ENCODE data around the gene KLHL22.
"Not testable (repeated sequence)": the region's sequence is repeated elsewhere in the genome, so short reads cannot be mapped to it uniquely, and the experiment has no call there.

The KLHL22 gene

DNA sequence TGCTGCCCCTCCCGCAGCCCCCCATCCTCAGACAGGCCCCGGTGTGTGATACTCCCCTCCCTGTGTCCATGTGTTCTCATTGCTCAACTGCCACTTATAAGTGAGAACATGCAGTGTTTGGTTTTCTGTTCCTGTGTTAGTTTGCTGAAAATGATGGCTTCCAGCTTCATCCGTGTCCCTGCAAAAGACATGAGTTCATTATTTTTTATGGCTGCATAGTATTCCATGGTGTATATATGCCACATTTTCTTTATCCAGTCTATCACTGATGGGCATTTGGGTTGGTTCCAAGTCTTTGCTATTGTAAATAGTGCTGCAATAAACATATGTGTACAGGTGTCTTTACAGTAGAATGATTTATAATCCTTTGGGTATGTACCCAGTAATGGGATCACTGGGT, 80.4 kb downstream of the KLHL22 start:
- not testable (repeated sequence) for DNase-seq

DNA sequence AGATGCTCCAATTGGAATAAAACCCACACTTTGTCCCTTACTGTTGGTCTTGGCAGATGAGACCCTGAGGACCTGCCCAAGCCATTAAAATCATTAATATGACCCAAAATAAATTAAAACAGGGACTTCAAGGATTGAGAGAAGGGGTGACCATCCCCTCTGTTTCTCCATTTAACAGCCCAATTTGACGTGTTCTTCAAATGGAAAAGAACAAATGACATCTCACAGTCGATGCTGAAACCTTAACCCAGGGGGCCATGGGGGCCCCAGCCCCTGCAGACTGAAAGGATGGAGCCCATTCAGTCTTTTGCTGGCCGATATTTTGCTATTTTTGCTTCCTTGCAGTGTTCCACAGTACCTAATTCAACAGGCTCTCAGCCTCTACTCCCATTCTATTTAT, 81.1 kb downstream of the KLHL22 start:
- no peak for DNase-seq

DNA sequence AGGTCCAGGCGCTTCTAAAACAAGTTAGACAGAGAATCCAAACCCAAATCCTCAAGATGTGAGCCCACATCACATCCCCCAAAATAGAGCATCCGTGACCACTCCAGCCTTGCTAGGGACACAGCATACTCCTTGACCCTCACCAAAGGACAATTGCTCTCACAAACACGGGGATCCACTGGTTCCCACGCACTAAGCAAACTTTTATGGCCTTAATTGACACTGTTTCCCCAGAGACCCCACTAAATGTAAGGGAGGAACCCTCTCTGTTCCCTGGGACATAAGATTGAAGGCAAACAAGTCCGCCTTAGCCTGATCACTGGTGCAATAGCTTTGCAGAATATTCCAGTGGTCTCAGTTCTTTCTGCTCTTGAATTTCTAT, 81.5 kb downstream of the KLHL22 start:
- DNase-seq: no peak

DNA sequence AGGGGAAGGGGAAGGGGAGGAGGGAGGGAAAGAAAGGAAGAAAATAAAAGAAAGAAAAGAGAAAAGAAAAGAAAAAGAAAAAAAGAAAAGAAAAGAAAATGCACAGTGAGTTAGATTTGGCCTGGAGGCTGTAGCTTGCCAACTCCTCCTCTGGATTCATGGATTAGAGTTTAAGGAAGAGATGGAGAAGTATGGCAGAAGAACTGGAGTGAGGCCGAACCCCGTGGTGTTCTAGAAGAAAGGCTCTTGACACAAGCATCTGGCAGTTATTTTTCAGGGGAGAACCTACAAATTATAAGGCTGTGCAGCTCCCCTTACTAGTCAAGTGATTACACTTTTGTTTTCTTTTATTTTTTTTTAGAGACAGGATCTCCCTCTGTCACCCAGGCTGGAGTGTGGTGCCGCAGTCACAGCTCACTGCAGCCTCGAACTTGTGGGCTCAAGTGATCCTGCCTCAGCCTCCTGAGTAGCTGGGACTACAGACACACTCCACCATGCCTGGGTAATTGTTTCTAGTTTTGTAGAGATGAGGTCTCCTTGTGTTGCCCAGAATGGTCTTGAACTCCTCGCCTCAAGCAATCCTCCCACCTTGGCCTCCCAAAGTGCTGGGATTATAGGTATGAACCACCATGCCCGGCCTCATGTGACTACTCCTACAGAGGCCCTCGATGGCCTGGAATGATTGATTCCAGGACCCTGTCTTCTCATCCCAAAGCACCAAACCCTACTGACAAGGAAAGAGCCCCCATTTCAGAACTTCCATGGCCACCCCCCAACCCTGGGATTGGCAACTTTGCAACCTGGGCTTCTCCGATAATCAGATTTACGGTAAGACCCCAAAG, 82.2 kb downstream of the KLHL22 start:
- no peak for DNase-seq

DNA sequence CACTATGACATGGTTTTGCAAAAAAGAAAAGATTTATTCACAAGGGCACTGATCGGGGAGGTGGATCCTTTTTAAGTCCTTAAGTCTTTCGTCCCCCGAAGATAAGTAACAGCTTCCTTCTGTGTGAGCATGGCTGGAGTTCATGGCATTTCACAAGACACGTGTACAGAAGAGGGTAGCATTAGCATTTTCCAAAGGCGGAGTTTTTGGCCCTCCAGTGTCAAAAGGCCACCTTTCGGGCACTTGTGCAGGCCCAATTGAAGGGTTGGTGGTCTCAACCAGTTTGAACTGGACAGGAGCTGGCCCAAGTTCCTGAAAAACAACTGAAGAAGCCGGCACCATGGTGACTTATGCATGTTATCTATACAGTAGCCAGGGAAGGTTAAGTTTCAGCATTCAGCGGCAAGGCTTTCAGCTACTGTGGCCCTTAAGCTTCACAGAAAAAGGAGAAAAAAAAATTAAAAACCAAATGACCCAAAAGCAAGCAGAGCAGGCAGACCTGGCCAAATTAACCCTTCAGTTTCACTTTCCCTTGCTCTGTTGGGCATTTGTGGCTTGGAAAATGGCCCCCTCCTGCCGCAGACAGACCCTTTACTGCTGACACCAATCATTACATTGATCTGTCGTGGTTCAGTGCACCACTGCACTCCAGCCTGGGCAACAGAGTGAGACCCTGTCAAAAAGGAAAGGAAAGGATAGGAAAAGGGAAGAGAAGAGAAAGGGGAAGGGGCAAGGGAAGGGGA, 83.0 kb downstream of the KLHL22 start:
- no peak for DNase-seq

DNA sequence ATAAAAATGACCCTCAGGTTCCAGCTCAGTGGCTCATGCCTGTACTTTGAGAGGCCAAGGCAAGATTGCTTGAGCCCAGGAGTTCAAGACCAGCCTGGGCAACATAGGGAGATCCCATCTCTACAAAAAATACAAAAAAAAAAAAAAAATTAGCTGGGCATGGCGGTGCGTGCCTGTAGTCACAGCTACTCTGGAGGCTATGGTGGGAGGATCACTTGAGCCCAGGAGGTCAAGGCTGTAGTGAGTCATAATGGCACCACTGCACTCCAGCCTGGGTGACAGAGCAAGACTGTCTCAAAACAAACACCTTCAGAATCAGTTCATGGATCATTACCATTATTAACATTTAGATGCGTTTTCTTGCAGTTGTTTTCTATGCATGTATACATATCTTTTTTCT, 86.2 kb downstream of the KLHL22 start:
- DNase-seq: not testable (repeated sequence)

DNA sequence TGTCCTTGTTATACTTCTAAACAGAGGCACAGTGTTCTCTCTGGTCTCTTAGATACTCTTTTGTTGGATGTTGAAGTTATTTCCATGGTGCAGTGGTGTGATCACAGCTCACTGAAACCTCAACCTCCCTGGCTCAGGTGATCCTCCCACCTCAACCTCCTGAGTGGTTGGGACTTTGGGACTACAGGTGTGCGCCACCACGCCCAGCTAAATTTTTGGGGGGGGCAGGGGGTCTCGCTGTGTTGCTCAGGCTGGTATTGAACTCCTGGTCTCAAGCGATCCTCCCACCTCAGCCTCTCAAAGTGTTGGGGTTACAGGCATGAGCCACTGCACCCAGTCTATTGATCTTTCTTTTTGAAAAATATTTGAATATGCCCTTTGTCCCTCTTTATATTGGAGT, 86.7 kb downstream of the KLHL22 start:
- no peak for DNase-seq

DNA sequence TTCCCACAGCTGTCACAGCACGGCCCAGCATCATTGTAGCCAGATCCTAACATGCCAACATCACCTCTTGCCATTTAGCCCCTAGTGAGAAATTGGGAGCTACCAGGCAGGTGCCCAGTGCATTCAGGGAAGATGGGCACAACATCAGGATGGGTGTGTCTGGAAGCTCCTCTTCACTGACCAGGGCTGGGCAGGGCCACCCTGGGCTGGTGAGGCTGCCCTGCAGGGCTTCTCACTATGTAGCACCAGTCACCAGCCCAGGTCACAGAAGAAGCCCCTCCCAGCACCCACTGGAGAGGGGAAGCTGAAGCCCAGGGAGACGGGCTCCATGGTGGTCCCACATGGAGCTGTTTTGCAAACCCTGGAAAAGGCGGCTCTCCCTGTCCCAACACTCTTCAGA, 87.8 kb downstream of the KLHL22 start:
- DNase-seq: no peak

DNA sequence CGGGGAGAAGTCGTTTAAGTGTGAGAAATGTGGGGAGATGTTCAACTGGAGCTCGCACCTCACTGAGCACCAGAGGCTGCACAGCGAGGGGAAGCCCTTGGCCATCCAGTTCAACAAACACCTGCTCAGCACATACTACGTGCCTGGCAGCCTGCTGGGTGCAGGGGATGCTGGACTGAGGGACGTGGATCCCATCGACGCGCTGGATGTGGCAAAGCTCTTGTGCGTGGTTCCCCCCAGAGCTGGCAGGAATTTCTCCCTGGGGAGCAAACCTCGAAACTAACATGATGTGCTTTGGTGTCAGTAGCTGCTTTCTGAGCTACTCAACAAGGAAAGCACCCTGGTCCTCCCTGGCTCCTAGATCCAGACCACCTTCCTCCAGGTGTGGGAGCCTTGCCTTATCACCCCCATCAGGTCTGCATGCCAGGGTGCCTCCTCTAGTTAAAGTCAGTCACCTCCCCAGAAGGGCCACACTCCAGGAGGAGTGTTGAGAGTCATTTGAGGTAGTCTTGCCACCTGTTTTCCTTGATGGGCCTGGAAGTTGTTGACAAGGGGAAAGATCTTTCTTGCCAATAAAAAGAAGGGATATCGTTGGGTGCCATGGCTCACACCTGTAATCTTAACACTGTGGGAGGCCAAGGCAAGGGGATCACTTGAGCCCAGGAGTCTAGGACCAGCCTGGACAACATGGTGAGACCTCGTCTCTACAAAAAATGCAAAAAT, 88.7 kb downstream of the KLHL22 start:
- no peak for DNase-seq

DNA sequence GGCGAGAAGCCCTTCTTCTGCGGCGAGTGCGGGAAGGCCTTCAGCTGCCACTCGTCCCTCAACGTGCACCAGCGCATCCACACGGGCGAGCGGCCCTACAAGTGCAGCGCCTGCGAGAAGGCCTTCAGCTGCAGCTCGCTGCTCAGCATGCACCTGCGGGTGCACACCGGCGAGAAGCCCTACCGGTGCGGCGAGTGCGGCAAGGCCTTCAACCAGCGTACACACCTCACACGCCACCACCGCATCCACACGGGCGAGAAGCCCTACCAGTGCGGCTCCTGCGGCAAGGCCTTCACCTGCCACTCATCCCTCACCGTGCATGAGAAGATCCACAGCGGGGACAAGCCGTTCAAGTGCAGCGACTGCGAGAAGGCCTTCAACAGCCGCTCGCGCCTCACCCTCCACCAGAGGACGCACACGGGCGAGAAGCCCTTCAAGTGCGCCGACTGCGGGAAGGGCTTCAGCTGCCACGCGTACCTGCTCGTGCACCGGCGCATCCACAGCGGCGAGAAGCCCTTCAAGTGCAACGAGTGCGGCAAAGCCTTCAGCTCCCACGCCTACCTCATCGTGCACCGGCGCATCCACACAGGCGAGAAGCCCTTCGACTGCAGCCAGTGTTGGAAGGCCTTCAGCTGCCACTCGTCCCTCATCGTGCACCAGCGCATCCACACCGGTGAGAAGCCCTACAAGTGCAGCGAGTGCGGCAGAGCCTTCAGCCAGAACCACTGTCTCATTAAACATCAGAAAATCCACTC, 89.5 kb downstream of the KLHL22 start:
- no peak for DNase-seq

DNA sequence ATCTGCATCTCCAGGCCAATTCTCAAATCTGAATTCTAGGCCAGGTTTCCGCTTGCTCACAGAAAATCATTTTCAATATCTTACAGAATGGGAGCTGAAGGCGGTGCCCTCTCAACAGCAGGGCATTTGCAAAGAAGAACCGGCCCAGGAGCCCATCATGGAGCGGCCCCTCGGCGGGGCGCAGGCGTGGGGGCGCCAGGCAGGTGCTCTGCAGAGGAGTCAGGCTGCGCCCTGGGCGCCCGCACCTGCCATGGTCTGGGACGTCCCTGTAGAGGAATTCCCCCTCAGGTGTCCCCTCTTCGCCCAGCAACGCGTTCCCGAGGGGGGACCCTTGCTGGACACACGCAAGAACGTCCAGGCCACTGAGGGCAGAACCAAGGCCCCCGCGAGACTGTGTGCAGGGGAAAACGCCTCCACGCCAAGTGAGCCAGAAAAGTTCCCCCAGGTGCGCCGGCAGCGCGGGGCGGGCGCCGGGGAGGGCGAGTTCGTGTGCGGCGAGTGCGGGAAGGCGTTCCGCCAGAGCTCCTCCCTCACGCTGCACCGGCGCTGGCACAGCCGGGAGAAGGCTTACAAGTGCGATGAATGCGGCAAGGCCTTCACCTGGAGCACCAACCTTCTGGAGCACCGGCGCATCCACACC, 90.2 kb downstream of the KLHL22 start:
- no peak for DNase-seq

DNA sequence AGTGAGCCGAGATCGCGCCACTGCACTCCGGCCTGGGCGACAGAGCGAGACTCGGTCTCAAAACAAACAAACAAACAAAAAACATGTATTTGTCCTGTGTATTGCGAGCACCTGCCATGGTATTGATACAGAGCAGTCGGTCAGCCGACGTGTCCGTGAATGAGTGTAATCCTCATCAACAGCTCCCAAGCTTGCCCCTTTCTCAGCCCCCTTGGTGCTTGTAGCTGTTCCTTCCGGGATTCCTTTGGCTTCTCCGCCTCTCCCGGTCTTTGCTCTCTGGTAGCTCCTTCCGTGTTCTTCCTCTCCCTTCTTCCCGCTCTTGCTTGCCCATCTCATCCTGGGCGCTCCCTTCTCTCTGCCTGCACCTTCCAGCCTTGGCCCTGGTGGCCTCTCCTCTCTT, 90.7 kb downstream of the KLHL22 start:
- no peak for DNase-seq

DNA sequence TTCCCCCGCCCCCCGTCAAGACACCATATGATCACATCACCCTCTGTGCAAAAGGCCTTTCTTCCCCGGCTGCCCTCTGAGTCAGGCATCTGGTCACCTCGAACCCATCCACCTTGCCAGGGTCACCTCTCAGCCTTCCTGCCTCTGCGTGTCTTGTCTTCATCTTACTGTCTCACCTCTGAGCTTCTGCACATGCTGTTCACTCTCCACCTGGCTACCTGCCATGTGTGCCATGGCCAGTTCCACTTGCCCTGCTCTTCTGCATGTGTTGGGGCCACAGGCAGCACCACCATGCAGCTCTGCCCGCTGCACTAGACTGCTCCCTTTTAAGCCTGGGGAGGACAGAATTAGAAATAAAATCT, 91.8 kb downstream of the KLHL22 start:
- DNase-seq: no peak

DNA sequence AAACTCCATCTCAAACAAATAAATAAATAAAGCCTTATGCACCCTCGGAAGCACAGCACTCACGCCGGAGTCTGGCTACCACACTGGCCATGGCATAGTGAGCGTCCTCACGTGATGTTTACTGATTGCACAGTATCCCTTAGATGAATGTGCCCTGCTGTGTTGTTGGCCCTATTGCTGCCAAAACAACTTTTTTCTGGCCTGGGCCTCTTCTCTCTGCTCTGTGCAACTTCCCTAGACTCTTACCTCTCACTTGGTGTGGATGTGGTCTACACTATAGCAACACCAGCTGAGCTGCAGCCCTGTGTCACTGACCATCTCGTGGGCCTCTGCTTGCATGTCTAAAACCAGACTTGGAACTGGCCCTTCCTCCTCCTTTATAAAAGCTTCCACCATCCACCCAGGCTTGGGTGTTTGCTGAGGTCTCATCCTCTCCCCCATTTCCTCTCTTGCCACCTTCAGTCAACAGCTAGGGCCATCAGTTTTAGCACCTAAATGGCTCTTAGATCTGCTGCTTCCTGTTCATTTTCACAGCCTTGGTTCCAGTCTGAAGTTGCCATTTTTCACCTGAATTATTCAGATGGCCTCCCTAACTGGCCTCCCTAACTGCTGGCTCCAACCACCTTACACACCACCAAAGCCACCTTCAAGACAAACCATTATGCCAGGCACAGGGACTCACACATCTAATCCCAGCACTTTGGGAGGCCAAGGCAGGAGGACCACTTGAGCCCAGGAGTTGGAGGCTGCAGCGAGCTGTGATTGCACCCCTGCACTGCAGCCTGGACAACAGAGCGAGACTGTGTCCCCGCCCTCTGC, 92.4 kb downstream of the KLHL22 start:
- DNase-seq: no peak

DNA sequence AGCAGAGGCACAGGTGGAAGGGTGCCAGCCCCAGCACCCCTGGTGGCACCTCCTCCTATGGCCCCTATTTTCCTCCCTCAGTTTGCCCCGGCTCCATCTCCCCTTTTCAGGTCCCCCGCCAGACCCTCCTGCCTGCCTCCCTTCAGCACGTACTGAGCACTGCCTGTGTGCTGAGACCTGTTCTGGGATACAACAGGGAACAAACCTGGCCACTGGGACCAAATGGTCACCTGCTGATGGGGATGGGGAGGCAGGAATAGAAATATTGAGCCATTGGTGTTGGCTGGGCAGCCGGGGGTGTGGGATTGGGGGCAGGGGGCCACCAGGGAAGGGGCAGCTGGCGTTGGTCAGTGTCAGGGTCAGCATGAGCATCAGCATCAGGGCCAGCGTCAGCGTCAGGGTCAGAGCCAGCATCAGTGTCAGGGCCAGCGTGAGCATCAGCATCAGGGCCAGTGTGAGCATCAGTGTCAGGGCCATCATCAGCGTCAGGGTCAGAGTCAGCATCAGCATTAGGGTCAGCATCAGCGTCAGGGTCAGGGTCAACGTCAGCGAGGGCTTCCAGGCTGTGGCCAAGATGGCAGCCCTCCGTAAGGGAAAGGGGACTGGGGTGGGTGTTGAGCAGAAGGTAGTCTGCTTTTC, 94.1 kb downstream of the KLHL22 start:
- DNase-seq: no peak

DNA sequence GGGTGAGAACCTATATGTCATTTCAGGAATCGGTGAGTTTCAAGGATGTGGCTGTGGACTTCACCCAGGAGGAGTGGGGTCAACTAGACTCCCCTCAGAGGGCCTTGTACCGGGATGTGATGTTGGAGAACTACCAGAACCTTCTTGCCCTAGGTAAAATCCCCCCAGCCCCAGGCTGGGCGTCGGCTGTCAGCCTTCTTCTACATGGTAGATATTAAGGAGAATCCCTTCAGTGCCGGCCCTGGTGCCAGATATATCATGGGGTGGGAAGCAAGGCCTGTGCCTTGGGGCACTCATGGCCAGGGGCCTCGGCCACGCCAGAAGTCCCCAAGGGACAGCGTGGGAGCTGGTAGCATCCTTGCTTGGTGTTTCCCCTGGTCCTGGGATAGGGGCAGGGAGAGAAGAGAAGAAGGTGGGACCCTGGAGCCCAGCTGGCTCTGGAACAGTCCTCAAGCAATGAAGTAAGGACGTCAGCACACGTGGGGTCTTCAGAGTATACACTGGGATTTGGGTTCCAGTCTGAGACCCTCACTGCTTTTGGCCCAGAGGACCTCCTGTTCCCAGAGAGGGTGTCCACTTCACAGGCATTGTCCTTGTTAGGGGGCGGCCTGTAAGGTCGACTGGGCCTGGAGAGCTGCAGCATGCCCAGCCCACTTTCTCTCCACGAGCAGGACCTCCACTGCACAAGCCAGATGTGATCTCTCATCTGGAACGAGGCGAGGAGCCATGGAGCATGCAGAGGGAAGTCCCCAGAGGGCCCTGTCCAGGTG, 94.8 kb downstream of the KLHL22 start:
- DNase-seq: no peak

DNA sequence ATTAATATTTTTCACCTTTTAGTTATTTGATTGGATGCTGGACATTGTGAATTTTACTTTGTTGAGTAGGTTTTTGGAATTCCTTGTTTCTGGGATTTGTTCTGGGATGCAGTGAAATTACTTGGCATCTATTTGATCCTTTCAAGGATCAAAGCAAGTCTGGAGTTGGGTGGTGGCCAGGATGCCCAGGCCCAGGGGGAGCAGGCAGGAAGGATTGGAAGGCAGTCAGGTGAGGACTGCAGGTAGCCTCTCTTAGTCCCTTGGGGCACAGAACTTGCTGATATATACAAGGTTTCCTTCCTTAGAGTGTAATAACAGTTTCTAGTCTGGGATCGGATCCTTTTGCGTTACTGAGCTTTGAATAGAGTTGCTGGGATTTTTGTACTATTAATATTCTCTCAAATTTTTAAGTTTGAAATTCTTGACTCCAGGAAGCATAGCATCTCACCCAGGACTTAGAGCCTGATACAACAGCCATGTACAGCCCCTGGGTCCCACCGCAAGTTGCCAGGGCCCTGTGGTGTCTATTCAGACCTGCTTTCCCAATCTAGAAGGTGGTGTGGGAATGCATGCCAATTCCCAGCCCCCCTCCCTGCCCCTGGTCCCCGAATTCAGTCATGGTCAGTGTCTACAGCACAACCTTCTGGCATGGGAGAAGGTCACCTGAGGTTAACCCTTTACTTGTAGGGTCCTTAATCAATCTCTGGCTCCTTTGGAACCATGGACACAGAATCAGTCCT, 95.6 kb downstream of the KLHL22 start:
- no peak for DNase-seq

DNA sequence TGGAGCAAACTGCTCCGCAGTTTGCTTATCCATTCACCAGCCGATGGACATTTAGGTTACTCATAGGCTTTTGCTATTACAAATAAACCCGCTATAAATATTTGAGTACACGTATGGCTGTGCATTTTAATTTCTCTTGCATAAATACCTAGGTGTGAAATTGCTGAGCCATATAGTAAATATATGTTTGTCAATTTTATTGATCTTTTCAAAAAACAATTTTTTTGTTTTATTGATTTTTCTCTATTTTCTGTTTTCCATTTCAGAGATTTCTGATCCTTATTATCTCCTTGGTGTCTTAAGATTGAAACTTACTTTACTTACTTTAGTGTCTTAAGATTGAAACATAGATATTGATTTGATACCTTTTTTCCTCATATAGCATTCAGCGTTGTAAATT, 97.2 kb downstream of the KLHL22 start:
- no peak for DNase-seq

DNA sequence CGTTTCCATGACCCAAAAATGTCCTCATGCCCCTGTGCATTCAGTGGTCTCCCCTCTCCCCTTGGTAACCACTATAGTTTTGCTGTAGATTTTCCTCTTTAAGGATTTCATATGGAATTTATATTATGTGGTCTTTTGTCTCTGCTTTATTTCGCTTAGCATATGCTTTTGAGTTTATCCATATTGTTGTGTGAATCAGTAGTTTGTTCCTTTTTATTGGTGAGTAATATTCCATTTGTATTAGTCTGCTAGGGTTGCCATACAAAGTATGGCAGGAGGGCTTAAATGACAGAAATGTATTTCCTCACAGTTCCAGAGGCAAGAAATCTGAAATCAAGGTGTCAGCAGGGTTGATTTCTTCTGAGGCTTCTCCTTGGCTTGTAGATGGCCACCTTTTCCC, 98.1 kb downstream of the KLHL22 start:
- no peak for DNase-seq

DNA sequence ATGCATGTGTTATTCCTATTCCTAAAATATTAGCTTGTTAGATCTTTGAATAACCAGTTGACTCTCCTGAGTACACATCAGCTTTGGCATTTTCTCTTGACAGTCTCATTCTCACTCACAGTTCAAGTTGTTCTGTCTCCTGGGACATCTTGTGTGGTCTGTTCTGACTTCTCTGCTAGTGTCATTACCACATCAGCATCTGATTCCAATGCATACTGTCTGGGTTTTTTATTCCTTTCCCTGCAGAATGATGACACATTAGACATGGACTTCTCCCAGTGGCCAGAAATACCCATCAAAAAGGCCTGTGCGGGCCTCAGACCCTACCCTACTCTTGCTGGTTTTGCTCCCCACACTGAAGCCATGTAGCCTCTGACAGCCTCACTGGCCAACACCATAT, 99.0 kb downstream of the KLHL22 start:
- DNase-seq: peak; percentile 82
